ENCODE results near the gene GATC.

The GATC gene

GRCh38 chr12:120497524-120498150 is 51.4 kb downstream of the GATC start:
- no peak for DNase-seq (ENCODE audit: low read depth, low spot score)

GRCh38 chr12:120498870-120499515 is 52.7 kb downstream of the GATC start:
- no peak for DNase-seq (ENCODE audit: low read depth, low spot score)

- no peak for DNase-seq (ENCODE audit: low read depth, low spot score)
Observed at GRCh38 chr12:120500581-120500980, 54.3 kb downstream of the GATC start.

- no peak for DNase-seq (ENCODE audit: low read depth, low spot score)
Observed at GRCh38 chr12:120504587-120504986, 58.3 kb downstream of the GATC start.

- no peak for DNase-seq (ENCODE audit: low read depth, low spot score)
Observed at GRCh38 chr12:120508537-120508936, 62.3 kb downstream of the GATC start.
